DND-41 (cell line): ENCODE data around the gene GRXCR1.

Source experiments
- ATAC-seq: fragments of 200-7000 bp; cut with Tn5 transposase; 3 replicates; pipeline ENCODE4 v1.9.1; 2021; ENCODE audit warnings: low read depth; ENCODE audit not compliant: insufficient read depth
- DNase-seq: peaks from one replicate; pipeline ENCODE4 v3.0.0-alpha.2; 2020
- H2AFZ ChIP-seq: 2 replicates; pipeline ENCODE4 v1.6.0; 2012; ENCODE audit warnings: low read depth, low read length
- H3K27ac ChIP-seq: 2 replicates; pipeline ENCODE4 v1.5.1; 2012; ENCODE audit warnings: low read length, inconsistent platforms
- H3K27me3 ChIP-seq: fragments of 200-600 bp; sonication (generic); 2 replicates; pipeline ENCODE4 v1.6.0; 2012; ENCODE audit warnings: low read length, mild to moderate bottlenecking, inconsistent platforms; ENCODE audit not compliant: insufficient read depth, poor library complexity
- H3K36me3 ChIP-seq: 2 replicates; pipeline ENCODE4 v1.5.1; 2012; ENCODE audit warnings: low read length, inconsistent platforms; ENCODE audit not compliant: insufficient read depth
- H3K4me1 ChIP-seq: 2 replicates; pipeline ENCODE4 v1.5.1; 2012; ENCODE audit warnings: mild to moderate bottlenecking, low read length; ENCODE audit not compliant: insufficient read depth
- H3K4me2 ChIP-seq: 2 replicates; pipeline ENCODE4 v1.6.0; 2012; ENCODE audit warnings: mild to moderate bottlenecking, moderate library complexity, low read length, inconsistent platforms; ENCODE audit not compliant: insufficient read depth
- H3K4me3 ChIP-seq, 2 experiments: fragments of 200-600 bp in 1 of 2; shearing (Covaris generic) in 1 of 2; 2 replicates each; pipeline ENCODE4 v1.5.1; 2012 to 2016; ENCODE audit warnings: inconsistent platforms in 2 of 2, low read length in 2 of 2, mild to moderate bottlenecking in 2 of 2, low read depth in 1 of 2, moderate library complexity in 1 of 2
- H3K79me2 ChIP-seq: 2 replicates; pipeline ENCODE4 v1.6.0; 2012; ENCODE audit warnings: low read length, inconsistent platforms; ENCODE audit not compliant: insufficient read depth
- H3K9ac ChIP-seq: 2 replicates; pipeline ENCODE4 v1.6.0; 2012; ENCODE audit warnings: low read depth, mild to moderate bottlenecking, inconsistent platforms, low read length, moderate library complexity
- H3K9me3 ChIP-seq: 2 replicates; pipeline ENCODE4 v1.5.1; 2012; ENCODE audit warnings: low read length, moderate library complexity, mild to moderate bottlenecking, inconsistent platforms; ENCODE audit not compliant: insufficient read depth, severe bottlenecking
- H4K20me1 ChIP-seq: 2 replicates; pipeline ENCODE4 v1.6.0; 2012; ENCODE audit warnings: low read length; ENCODE audit not compliant: insufficient read depth
- EZH2 ChIP-seq: IDR thresholded peaks from 3 replicates; pipeline ENCODE4 v1.6.1; 2012; ENCODE audit warnings: borderline replicate concordance, low read depth, mild to moderate bottlenecking, moderate library complexity, low read length, inconsistent platforms; ENCODE audit not compliant: severe bottlenecking
- TF ChIP-seq, protein P1 (sequence below): IDR thresholded peaks from 2 replicates; pipeline ENCODE4 v1.5.1; 2012; ENCODE audit warnings: borderline replicate concordance, low read length, moderate library complexity, mild to moderate bottlenecking; ENCODE audit not compliant: poor library complexity, severe bottlenecking; ENCODE audit errors: extremely low read depth

The GRXCR1 gene

DNA sequence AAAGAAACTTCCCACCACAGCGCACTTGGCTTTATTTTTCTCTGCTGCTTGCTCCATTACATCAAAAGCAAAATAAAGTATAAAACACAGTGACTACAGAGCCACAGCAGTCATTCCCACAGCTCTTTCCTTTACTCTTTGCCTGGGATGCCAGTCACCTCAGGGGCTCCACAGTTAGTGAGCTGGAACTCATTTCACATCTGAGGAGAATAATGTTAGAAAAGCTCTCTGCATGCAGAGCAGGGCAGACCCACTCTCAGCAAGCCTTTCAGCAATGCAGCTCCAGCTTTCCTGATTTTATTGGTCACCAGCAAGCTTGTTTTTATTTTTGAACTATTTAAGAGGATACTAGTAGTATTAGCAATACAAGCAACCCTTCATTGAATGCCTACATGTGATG, 13.8 kb downstream of the GRXCR1 start:
- Histone ChIP-seq H3K27me3 (no peaks in the 10 kb centered on the region), H3K4me3 (no peak overlapping the region), H3K79me2 (no peaks in the 10 kb centered on the region), H3K4me2 (no peak overlapping the region), H3K36me3 (no peaks in the 10 kb centered on the region), H3K9ac (no peak overlapping the region), H4K20me1 (no peaks in the 10 kb centered on the region), H3K9me3 (no peaks in the 10 kb centered on the region), H2AFZ (no peak overlapping the region), H3K27ac (no peak overlapping the region), H3K4me1 (no peaks in the 10 kb centered on the region)
- TF ChIP-seq, protein P1, sequence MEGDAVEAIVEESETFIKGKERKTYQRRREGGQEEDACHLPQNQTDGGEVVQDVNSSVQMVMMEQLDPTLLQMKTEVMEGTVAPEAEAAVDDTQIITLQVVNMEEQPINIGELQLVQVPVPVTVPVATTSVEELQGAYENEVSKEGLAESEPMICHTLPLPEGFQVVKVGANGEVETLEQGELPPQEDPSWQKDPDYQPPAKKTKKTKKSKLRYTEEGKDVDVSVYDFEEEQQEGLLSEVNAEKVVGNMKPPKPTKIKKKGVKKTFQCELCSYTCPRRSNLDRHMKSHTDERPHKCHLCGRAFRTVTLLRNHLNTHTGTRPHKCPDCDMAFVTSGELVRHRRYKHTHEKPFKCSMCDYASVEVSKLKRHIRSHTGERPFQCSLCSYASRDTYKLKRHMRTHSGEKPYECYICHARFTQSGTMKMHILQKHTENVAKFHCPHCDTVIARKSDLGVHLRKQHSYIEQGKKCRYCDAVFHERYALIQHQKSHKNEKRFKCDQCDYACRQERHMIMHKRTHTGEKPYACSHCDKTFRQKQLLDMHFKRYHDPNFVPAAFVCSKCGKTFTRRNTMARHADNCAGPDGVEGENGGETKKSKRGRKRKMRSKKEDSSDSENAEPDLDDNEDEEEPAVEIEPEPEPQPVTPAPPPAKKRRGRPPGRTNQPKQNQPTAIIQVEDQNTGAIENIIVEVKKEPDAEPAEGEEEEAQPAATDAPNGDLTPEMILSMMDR, result no peak
- DNase-seq (no peak), ATAC-seq (no peak)

DNA sequence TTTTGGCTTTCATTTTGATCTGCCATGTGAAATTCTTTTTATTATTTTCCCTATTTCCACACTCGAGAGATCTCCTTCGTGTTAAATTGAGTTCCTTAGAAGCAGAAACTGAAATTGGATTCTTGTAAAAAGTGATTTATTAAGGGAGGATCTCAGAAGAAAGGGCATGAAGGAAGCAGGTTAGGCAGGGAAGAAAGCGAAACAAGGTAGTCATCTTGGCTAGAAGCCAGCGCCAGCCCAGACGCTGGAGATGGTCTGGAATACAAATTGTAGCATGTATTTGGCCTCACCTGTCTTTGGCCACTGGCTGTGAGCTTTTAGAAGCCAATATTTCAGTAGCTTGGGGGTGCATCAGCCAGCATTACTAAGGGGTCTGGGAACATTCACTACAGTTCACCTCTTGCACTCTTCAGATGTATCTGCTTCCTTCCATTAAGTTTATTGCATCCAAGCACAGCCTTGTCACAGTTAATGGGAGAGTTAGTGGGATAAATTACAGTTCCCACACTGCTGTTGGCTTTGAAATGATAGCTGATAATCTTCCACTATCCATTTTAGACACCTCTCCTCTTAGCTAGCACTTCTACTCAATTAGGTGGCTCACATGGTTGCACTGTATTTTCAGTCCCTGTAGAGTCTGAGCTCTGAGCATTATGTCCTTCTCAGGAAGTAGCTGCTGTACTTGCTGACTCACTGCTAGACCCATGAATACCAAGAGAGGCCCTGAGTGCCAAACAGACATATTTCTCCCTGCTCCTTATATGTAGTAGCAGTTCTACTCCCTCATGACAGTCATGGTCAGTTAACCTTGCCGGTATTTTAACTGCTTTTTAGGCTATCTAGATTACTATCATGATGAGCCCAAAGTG, 14.6 kb downstream of the GRXCR1 start:
- no peak overlapping the region for H3K4me3 ChIP-seq
- H3K9ac ChIP-seq, result no peak overlapping the region
- DNase-seq, result no peak
- no peaks in the 10 kb centered on the region for H3K9me3 ChIP-seq
- H3K79me2 ChIP-seq, result no peaks in the 10 kb centered on the region
- TF ChIP-seq, protein P1, result no peak
- no peak for TF ChIP-seq EZH2
- no peak overlapping the region for H3K27ac ChIP-seq
- no peak for ATAC-seq
- no peak overlapping the region for H3K4me2 ChIP-seq
- H3K27me3 ChIP-seq, result no peaks in the 10 kb centered on the region
- H3K4me1 ChIP-seq, result no peaks in the 10 kb centered on the region
- no peaks in the 10 kb centered on the region for H3K36me3 ChIP-seq
- H4K20me1 ChIP-seq, result no peaks in the 10 kb centered on the region
- H2AFZ ChIP-seq, result no peak overlapping the region

GRCh38 chr4:42910459-42910858, 17.9 kb downstream of the GRXCR1 start:
- Histone ChIP-seq H3K9me3 (no peaks in the 10 kb centered on the region), H4K20me1 (no peaks in the 10 kb centered on the region), H3K79me2 (no peaks in the 10 kb centered on the region), H3K36me3 (no peaks in the 10 kb centered on the region), H3K27ac (no peak overlapping the region), H3K9ac (no peak overlapping the region), H3K4me2 (no peak overlapping the region), H2AFZ (no peak overlapping the region), H3K27me3 (no peaks in the 10 kb centered on the region), H3K4me3 (no peak overlapping the region), H3K4me1 (no peaks in the 10 kb centered on the region)
- ATAC-seq, result no peak
- TF ChIP-seq, protein P1, result no peak
- TF ChIP-seq EZH2, result no peak
- DNase-seq, result no peak
